ENCODE results near the gene SLCO2B1.
"Not testable (repeated sequence)": the region's sequence is repeated elsewhere in the genome, so short reads cannot be mapped to it uniquely, and the experiment has no call there.

SLCO2B1 gene

GRCh38 chr11:75150879-75151278 lies at the start of gene SLCO2B1:
TSS of gene SLCO2B1 (plus strand) at chr11:75151107. CDS start at chr11:75151382, 275 bp downstream.
- DNase-seq (ENCODE audit: low read depth) = no peak

GRCh38 chr11:75101424-75102128 lies 49.3 kb upstream of the SLCO2B1 start:
- no peak for DNase-seq (ENCODE audit: low read depth)

- no peak for DNase-seq (ENCODE audit: low read depth)
These were observed 47.4 kb upstream of the SLCO2B1 start for GRCh38 chr11:75103380-75104026.

GRCh38 chr11:75105462-75105925 lies 45.4 kb upstream of the SLCO2B1 start:
- no peak for DNase-seq (ENCODE audit: low read depth)

GRCh38 chr11:75105967-75106681 lies 44.8 kb upstream of the SLCO2B1 start:
- not testable (repeated sequence) for DNase-seq (ENCODE audit: low read depth)

GRCh38 chr11:75107187-75107586 lies 43.7 kb upstream of the SLCO2B1 start:
- no peak for DNase-seq (ENCODE audit: low read depth)

GRCh38 chr11:75112200-75112599 lies 38.7 kb upstream of the SLCO2B1 start:
- no peak for DNase-seq (ENCODE audit: low read depth)

GRCh38 chr11:75113030-75113429 lies 37.9 kb upstream of the SLCO2B1 start:
- DNase-seq (ENCODE audit: low read depth) = no peak

GRCh38 chr11:75114465-75114864 lies 36.4 kb upstream of the SLCO2B1 start:
- DNase-seq (ENCODE audit: low read depth) = no peak

- DNase-seq (ENCODE audit: low read depth) = no peak
These were observed 32.3 kb upstream of the SLCO2B1 start for GRCh38 chr11:75118577-75118976.

GRCh38 chr11:75126564-75126963 lies 24.3 kb upstream of the SLCO2B1 start:
- DNase-seq (ENCODE audit: low read depth) = no peak

- DNase-seq (ENCODE audit: low read depth) = no peak
These were observed 18.8 kb upstream of the SLCO2B1 start for GRCh38 chr11:75132080-75132479.

GRCh38 chr11:75133976-75134375 lies 16.9 kb upstream of the SLCO2B1 start:
- no peak for DNase-seq (ENCODE audit: low read depth)

- DNase-seq (ENCODE audit: low read depth) = no peak
These were observed 15.8 kb upstream of the SLCO2B1 start for GRCh38 chr11:75135021-75135650.

- no peak for DNase-seq (ENCODE audit: low read depth)
These were observed 15.3 kb upstream of the SLCO2B1 start for GRCh38 chr11:75135651-75136050.

GRCh38 chr11:75140269-75141138 lies 10.4 kb upstream of the SLCO2B1 start:
- peak; percentile 69 for DNase-seq (ENCODE audit: low read depth)

- no peak for DNase-seq (ENCODE audit: low read depth)
These were observed 9.7 kb upstream of the SLCO2B1 start for GRCh38 chr11:75141166-75141565.

- peak; percentile 61 for DNase-seq (ENCODE audit: low read depth)
These were observed 8.0 kb upstream of the SLCO2B1 start for GRCh38 chr11:75142714-75143419.

GRCh38 chr11:75143420-75143731 lies 7.5 kb upstream of the SLCO2B1 start:
- DNase-seq (ENCODE audit: low read depth) = no peak

- DNase-seq (ENCODE audit: low read depth) = no peak
These were observed 6.2 kb upstream of the SLCO2B1 start for GRCh38 chr11:75144716-75145014.
